Thymus (tissue), 11 donors: ENCODE measurements around the gene NXN. TPM values are rescaled to one million over a fixed set of nuclear protein-coding genes. Genes with fewer than 3 reads are reported as not detected.
"Not testable (repeated sequence)": the region's sequence is repeated elsewhere in the genome, so short reads cannot be mapped to it uniquely, and the experiment has no call there.

Source experiments
- DNase-seq, 9 donors: peaks; one replicate each; pipeline ENCODE4 v3.0.0-alpha.2; 2013; ENCODE audit warnings: low spot score in 9 of 9, low read depth in 6 of 9, missing footprints in 1 of 9
- H3K27ac ChIP-seq, 2 donors: one replicate each; pipeline ENCODE4 v1.5.1; 2013; ENCODE audit warnings: control low read depth in 1 of 2, low read depth in 1 of 2, low read length in 1 of 2, mild to moderate bottlenecking in 1 of 2, moderate library complexity in 1 of 2
- H3K27me3 ChIP-seq, 2 donors: one replicate each; pipeline ENCODE4 v1.5.1; 2013; ENCODE audit warnings: low read length in 1 of 2; ENCODE audit not compliant: control insufficient read depth in 2 of 2, insufficient read depth in 1 of 2
- H3K36me3 ChIP-seq, 2 donors: one replicate each; pipeline ENCODE4 v1.5.1; 2013; ENCODE audit warnings: low read length in 1 of 2, mild to moderate bottlenecking in 1 of 2, moderate library complexity in 1 of 2; ENCODE audit not compliant: control insufficient read depth in 2 of 2, insufficient read depth in 2 of 2
- H3K4me1 ChIP-seq, 2 donors: one replicate each; pipeline ENCODE4 v1.5.1; 2013; ENCODE audit warnings: low read length in 2 of 2; ENCODE audit not compliant: control insufficient read depth in 2 of 2, insufficient read depth in 2 of 2
- H3K4me3 ChIP-seq, 2 donors: one replicate each; pipeline ENCODE4 v1.5.1; 2013; ENCODE audit warnings: low read length in 2 of 2, control low read depth in 1 of 2, mild to moderate bottlenecking in 1 of 2
- H3K9me3 ChIP-seq, 2 donors: one replicate each; pipeline ENCODE4 v1.5.1; 2013; ENCODE audit warnings: low read length in 1 of 2, mild to moderate bottlenecking in 1 of 2; ENCODE audit not compliant: control insufficient read depth in 2 of 2, insufficient read depth in 1 of 2
- WGBS: extraction: QIAGEN DNeasy Blood & Tissue Kit; methylation state at CpG from one replicate; pipeline ENCODE4 v1.1.7; 2013; 5-methylcytosine and 5-hydroxymethylcytosine counted together
- polyA plus RNA-seq: library from polyadenylated mRNA; stranded (reverse); fragments of 200-250 nt; gene quantifications from one replicate; pipeline ENCODE4 v1.2.3, GENCODE V29; 2013
- total RNA-seq: library from RNA; stranded (reverse); fragments of 120-200 nt; gene quantifications from one replicate; pipeline ENCODE4 v1.2.4, GENCODE V29; 2013
- donor health status: healthy.

NXN gene
- total and polyA plus RNA-seq, 2 donors, result 16.8 to 25.7 TPM

DNA sequence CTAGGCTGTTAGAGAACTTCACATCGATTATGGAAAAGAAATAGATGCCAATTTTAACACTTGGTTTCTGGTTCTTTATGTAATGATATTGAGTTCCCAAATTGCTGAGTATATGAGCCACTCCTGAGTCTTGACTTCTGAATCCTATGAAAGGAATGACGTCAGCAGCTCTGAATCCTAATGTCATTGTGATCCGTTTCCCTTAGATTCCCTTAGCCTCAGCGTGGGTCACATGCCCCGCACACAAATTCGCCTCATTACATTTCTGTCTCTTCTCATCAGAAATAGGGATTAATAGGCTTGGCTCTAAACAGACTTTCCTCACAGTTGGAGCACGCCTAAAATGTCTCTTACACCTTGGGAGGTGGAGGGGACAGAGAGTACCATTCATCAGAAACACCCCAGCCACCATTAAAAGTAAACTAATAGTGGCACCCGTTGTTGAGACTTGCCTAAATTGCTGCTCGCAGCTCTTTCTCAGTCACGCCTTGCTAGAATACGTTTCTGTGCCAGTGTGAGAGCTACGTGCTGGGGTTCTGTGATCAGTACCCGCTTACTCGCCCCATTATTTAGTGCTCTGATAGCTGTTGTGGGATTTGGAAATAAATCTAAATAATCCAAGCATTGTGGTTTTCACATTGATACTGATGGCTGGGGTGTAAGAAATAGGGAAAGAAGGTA, 190.3 kb downstream of the NXN start:
- 95% methylated on average over 14 of the region's 14 CpGs for WGBS
- no peaks in the 10 kb centered on the region for H3K27me3 ChIP-seq
- H3K9me3 ChIP-seq, result no peaks in the 10 kb centered on the region
- H3K36me3 ChIP-seq, result peaks cover 44 to 49% of the 10 kb centered on the region in 2 donors
- no peak overlapping the region for H3K4me3 ChIP-seq
- no peak for DNase-seq
- peaks cover 0 to 5% of the 10 kb centered on the region in 2 donors for H3K4me1 ChIP-seq
- H3K27ac ChIP-seq, result peak overlapping the region; percentile 2 to 48

DNA sequence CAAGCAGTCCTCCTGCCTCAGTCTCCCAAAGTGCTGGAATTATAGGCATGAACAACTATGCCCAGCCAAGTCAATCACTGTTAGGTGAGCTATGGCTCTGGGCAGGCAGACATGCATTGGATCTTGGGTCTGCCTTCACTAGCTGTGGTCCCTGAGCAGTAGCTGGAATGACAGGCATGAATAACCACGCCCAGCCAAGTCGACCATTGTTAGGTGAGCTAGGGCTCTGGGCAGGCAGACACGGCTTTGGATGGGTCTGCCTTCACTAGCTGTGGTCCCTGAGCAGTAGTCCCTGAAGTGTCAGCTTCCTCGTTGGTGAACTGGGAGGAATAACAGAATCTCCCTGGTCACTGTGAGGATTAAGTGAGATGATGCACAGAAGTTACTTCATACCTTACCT, 191.0 kb downstream of the NXN start:
- no peak for DNase-seq

DNA sequence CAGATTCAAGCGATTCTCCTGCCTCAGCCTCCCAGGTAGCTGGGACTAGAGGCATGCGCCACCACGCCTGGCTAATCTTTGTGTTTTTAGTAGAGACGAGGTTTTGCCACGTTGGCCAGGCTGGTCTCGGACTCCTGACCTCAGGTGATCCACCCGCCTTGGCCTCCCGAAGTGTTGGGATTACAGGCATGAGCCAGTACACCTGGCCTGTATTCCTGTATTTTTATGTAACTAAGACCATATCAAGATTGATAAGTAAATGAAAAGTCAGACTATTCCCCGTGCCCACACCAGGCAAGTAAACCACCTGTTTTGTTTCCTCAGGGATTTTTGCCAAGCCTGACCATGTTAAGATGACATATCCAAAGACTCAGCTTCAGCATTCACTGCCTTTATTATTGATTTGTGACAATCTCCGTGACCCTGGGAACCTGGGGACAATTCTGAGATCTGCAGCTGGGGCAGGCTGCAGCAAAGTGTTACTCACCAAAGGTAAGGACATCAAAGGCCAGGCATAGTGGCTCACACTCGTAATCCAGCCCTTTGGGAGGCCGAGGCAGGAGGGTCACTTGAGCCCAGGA, 191.8 kb downstream of the NXN start:
- no peak overlapping the region for H3K27ac ChIP-seq
- H3K36me3 ChIP-seq, result peaks cover 37 to 49% of the 10 kb centered on the region in 2 donors
- DNase-seq, result no peak
- H3K9me3 ChIP-seq, result no peaks in the 10 kb centered on the region
- H3K4me1 ChIP-seq, result peaks cover 6 to 8% of the 10 kb centered on the region in 2 donors
- no peak overlapping the region for H3K4me3 ChIP-seq
- no peaks in the 10 kb centered on the region for H3K27me3 ChIP-seq
- 95% methylated on average over 12 of the region's 12 CpGs for WGBS

More for the DNA sequence above, 191.0 kb downstream of the NXN start:
- peaks cover 42 to 49% of the 10 kb centered on the region in 2 donors for H3K36me3 ChIP-seq
- H3K4me1 ChIP-seq, result peaks cover 0 to 3% of the 10 kb centered on the region in 2 donors
- no peak overlapping the region for H3K4me3 ChIP-seq
- H3K9me3 ChIP-seq, result no peaks in the 10 kb centered on the region
- no peak overlapping the region for H3K27ac ChIP-seq
- no peaks in the 10 kb centered on the region for H3K27me3 ChIP-seq
- WGBS, result 95% methylated on average over 4 of the region's 4 CpGs

DNA sequence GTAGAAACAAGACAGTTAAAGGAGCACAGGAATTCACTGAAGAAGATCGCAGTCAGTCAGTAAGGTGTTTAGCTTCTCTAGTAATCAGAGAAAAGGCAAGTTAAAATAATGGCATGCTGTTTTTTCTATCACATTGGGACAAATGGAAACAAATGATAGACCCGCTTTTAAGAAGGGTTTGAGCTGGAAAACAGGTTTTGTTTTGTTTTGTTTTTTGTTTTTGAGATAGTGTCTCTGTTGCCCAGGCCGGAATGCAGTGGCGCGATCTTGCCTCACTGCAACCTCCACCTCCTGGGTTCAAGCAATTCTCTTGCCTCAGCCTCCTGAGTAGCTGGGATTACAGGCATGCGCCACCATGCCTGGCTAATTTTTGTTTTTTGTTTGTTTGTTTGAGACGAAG, 193.7 kb downstream of the NXN start:
- H3K27me3 ChIP-seq, H3K27ac ChIP-seq, H3K9me3 ChIP-seq, DNase-seq, H3K4me3 ChIP-seq: not testable (repeated sequence)
- peaks cover 26 to 37% of the 10 kb centered on the region in 2 donors for H3K36me3 ChIP-seq
- WGBS, result 91% methylated on average over 7 of the region's 7 CpGs
- H3K4me1 ChIP-seq, result peaks cover 12 to 15% of the 10 kb centered on the region in 2 donors

DNA sequence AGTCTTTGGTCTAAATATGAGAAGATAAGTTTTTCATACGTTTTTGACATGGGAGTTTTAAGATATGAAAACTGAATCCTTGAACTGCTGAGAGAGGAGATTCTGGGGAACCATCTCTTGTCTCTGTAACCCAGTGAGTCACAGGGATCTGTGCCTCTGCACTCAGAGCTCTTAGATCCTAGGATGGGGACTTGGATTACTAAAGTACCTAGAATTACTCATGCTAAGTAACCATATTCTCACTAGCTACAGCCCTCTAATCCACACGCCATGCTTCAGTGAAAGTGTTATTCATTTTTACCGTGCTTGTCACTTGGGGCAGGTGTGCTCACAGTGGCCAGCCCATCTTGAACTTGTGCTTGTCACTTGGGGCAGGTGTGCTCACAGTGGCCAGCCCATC, 195.4 kb downstream of the NXN start:
- Histone ChIP-seq H3K36me3 (peaks cover 12 to 28% of the 10 kb centered on the region in 2 donors), H3K27ac (no peak overlapping the region), H3K4me1 (peaks cover 12% of the 10 kb centered on the region in 2 donors), H3K4me3 (no peak overlapping the region), H3K9me3 (no peaks in the 10 kb centered on the region), H3K27me3 (no peaks in the 10 kb centered on the region)
- WGBS, result 92% methylated on average over 3 of the region's 3 CpGs
- DNase-seq, result no peak

DNA sequence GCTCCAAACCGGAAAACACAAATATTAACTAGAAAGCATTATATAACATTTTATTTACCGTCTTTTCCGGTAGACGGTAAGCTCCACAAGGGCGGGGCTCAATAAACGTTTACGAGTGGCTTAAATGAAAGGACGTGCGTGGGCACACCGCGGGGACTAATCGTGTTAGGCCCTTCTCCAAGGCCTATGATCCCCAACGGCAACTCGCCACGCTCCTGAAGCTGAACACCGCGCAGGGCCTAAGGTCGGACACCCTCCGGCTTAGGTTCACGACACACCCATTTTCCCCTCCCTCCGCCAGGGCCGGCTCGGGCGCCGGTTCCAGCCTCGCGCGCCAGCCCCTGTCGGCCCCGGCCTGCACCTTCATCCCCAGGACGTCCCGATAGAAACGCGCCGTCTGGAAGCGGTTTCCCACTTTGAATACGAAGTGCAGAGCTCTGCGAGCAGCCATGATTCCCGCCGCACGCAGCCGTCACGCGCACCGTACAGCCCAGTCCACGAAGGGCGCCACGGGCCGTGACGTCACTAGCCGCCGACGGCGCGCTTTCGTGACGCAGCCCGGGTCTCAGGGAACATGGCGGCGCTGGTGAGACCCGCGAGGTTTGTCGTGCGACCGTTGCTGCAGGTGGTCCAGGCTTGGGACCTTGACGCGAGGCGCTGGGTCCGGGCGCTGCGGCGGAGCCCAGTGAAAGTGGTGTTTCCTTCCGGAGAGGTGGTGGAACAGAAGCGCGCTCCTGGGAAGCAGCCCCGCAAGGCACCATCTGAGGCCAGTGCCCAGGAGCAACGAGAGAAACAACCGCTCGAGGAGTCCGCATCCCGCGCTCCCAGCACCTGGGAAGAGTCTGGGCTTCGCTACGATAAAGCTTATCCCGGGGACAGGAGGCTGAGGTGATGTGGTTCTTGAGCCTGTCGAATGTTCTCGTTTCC, 197.5 kb downstream of the NXN start, which contains the start of the genes GLOD4 and MRM3:
TSS of gene GLOD4 (minus strand) at position 476 of the 927 bp plus-strand sequence. CDS start at position 451, 25 bp downstream.
TSS of gene MRM3 (plus strand) at position 549 of the 927 bp plus-strand sequence. CDS start at position 575, 26 bp downstream.
- H3K9me3 ChIP-seq, result no peaks in the 10 kb centered on the region
- peak within 1 kb of the TSS; percentile 80 to 99 for H3K4me3 ChIP-seq
- peak; percentile 77 to 96 (median 90) for DNase-seq
- WGBS, result under 1% methylated on average over 87 of the region's 87 CpGs
- peaks cover 12% of the 10 kb centered on the region in 2 donors for H3K4me1 ChIP-seq
- peak within 1 kb of the TSS; percentile 70 to 82 for H3K27ac ChIP-seq
- peaks cover 9 to 30% of the 10 kb centered on the region in 2 donors for H3K36me3 ChIP-seq
- no peaks in the 10 kb centered on the region for H3K27me3 ChIP-seq

DNA sequence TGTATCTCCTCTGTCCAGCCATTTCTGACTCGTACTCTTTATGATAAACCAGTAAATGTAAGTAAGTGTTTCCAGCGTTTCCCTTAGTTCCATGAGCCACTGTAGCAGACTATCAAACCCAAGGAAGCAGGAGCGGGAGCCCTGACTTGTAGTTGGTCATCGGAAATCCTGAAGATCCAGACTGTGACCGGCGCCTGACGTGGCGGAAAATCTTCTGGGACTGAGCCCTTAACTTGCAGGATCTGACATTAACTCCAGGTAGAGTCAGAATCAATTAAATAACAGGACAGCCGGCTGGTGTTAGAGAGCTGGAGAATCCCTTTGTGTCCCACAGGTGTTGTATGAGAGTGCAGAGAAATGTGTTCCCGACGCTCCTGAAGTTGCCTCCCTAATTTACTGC, 201.5 kb downstream of the NXN start:
- Histone ChIP-seq H3K4me1 (peaks cover 10 to 11% of the 10 kb centered on the region in 2 donors), H3K27me3 (no peaks in the 10 kb centered on the region), H3K9me3 (no peaks in the 10 kb centered on the region), H3K27ac (no peak overlapping the region), H3K36me3 (peaks cover 41 to 55% of the 10 kb centered on the region in 2 donors), H3K4me3 (no peak overlapping the region)
- 97% methylated on average over 11 of the region's 11 CpGs for WGBS
- no peak for DNase-seq

DNA sequence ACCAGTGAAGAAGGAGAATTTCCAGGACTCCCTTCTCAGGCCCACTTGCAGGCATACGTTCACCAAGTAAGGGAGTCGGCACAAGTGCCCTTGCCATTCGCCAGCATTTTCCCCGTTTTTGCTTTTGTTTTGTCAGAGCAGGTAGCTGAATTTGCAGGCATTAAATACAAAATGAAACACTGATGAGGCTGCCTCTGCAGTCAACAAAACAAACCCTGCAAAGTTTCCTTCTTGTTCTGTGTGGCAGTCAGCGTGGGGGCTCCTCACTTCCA, 205.3 kb downstream of the NXN start:
- H3K36me3 ChIP-seq, result peaks cover 56 to 75% of the 10 kb centered on the region in 2 donors
- no peak for DNase-seq
- WGBS, result 98% methylated on average over 5 of the region's 5 CpGs
- no peaks in the 10 kb centered on the region for H3K27me3 ChIP-seq
- H3K4me1 ChIP-seq, result no peaks in the 10 kb centered on the region
- H3K4me3 ChIP-seq, result no peak overlapping the region
- no peaks in the 10 kb centered on the region for H3K9me3 ChIP-seq
- H3K27ac ChIP-seq, result no peak overlapping the region
